Transverse colon (tissue), 4 donors: ENCODE measurements around the gene HAUS2.

Experiments used
- CTCF ChIP-seq, 5 experiments: fragments of 200-600 bp in 3 of 5; fragments of 450-650 bp in 2 of 5; sonication (generic) in 3 of 5; IDR thresholded peaks; 1 replicate in 2 of 5; 2 replicates in 3 of 5; pipeline ENCODE4 v1.5.1; 2016 to 2017; ENCODE audit warnings: antibody characterized with exemption in 5 of 5, inconsistent platforms in 3 of 5, mild to moderate bottlenecking in 2 of 5, moderate library complexity in 1 of 5
- EP300 ChIP-seq: sonication (generic); formaldehyde crosslinking; IDR thresholded peaks from one replicate; pipeline ENCODE4 v1.6.1; 2017; ENCODE audit warnings: antibody characterized with exemption, low read depth
- POLR2A ChIP-seq: fragments of 450-650 bp; IDR thresholded peaks from one replicate; pipeline ENCODE4 v1.6.1; 2016; ENCODE audit warnings: antibody characterized with exemption, mild to moderate bottlenecking, moderate library complexity
- POLR2AphosphoS5 ChIP-seq, 3 donors: sonication (generic); formaldehyde crosslinking; IDR thresholded peaks; one replicate each; pipeline ENCODE4 v1.6.1; 2016; ENCODE audit warnings: antibody characterized with exemption in 3 of 3

- TF ChIP-seq CTCF (IDR thresholded peaks at IDR 0.05) (no peak), POLR2AphosphoS5 (IDR thresholded peaks at IDR 0.05) (no peak), EP300 (no peak), POLR2A (no peak)
Measured at GRCh38 chr15:42504631-42505030, 44.0 kb upstream of the HAUS2 start.
